ENCODE data around the gene RUNDC1.

- TF ChIP-seq, protein P1, sequence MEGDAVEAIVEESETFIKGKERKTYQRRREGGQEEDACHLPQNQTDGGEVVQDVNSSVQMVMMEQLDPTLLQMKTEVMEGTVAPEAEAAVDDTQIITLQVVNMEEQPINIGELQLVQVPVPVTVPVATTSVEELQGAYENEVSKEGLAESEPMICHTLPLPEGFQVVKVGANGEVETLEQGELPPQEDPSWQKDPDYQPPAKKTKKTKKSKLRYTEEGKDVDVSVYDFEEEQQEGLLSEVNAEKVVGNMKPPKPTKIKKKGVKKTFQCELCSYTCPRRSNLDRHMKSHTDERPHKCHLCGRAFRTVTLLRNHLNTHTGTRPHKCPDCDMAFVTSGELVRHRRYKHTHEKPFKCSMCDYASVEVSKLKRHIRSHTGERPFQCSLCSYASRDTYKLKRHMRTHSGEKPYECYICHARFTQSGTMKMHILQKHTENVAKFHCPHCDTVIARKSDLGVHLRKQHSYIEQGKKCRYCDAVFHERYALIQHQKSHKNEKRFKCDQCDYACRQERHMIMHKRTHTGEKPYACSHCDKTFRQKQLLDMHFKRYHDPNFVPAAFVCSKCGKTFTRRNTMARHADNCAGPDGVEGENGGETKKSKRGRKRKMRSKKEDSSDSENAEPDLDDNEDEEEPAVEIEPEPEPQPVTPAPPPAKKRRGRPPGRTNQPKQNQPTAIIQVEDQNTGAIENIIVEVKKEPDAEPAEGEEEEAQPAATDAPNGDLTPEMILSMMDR (IDR thresholded peaks at IDR 0.05), result no peak
- TF ChIP-seq POLR2AphosphoS5 (IDR thresholded peaks at IDR 0.05), result peak; percentile 85
Measured at GRCh38 chr17:42982266-42982665, 1.9 kb downstream of the RUNDC1 start.
